ENCODE data around the gene ENO1. TPM values are rescaled to one million over a fixed set of nuclear protein-coding genes. Genes with fewer than 3 reads are reported as not detected.

Gene ENO1
- total and polyA plus RNA-seq, 2 experiments from 2014 or later, result 910 to 1,831 TPM

DNA sequence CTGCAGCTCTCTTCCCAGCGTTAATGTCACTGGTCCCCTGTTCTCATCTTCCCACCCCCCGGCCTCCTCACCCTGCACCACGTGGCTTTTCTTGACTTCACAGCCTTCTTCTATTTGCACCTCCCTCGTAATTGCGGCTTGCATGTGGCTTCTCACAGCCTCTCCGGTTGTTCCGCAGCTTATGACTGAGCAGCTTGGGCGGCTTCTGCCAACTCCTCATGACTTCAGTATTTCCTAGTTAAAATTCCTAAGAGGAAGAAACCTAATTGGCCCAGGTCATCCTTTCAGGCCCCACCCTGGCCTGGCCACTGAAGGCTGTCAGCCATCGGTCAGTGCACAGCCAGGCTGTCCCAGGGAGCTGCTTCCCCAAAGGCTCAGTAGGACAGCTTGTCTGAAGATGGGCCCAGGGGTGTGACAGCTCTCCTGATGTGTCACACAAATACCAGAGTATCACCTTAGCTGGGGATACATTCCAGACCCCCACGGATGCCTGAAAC lies 52.5 kb downstream of the ENO1 start:
- H3K9me2 ChIP-seq (ENCODE audit: insufficient read depth), result no peaks in the 10 kb centered on the region
- peaks cover 20% of the 10 kb centered on the region for H3K4me1 ChIP-seq (ENCODE audit: insufficient read depth)
- H3K4me3 ChIP-seq, result no peak overlapping the region
- no peaks in the 10 kb centered on the region for H4K20me1 ChIP-seq (replicated peaks; ENCODE audit: insufficient read depth)
- H3K27ac ChIP-seq (ENCODE audit: low read depth), result no peak overlapping the region
- H3F3A ChIP-seq (replicated peaks; ENCODE audit: low read depth), result no peaks in the 10 kb centered on the region
- peaks cover 26% of the 10 kb centered on the region for H3K4me1 Mint-ChIP-seq
- H3K27me3 Mint-ChIP-seq (ENCODE audit: insufficient read depth, low read depth, poor library complexity), result peaks cover 15% of the 10 kb centered on the region
- peak overlapping the region; percentile 91 for H2AFZ ChIP-seq
- no peaks in the 10 kb centered on the region for H3K27me3 ChIP-seq (ENCODE audit: insufficient read depth)
- H3K36me3 Mint-ChIP-seq (ENCODE audit: low read depth), result no peaks in the 10 kb centered on the region
- ATAC-seq (peak; percentile 52), DNase-seq (ENCODE audit: low spot score) (no peak)
- TF ChIP-seq, protein P1, sequence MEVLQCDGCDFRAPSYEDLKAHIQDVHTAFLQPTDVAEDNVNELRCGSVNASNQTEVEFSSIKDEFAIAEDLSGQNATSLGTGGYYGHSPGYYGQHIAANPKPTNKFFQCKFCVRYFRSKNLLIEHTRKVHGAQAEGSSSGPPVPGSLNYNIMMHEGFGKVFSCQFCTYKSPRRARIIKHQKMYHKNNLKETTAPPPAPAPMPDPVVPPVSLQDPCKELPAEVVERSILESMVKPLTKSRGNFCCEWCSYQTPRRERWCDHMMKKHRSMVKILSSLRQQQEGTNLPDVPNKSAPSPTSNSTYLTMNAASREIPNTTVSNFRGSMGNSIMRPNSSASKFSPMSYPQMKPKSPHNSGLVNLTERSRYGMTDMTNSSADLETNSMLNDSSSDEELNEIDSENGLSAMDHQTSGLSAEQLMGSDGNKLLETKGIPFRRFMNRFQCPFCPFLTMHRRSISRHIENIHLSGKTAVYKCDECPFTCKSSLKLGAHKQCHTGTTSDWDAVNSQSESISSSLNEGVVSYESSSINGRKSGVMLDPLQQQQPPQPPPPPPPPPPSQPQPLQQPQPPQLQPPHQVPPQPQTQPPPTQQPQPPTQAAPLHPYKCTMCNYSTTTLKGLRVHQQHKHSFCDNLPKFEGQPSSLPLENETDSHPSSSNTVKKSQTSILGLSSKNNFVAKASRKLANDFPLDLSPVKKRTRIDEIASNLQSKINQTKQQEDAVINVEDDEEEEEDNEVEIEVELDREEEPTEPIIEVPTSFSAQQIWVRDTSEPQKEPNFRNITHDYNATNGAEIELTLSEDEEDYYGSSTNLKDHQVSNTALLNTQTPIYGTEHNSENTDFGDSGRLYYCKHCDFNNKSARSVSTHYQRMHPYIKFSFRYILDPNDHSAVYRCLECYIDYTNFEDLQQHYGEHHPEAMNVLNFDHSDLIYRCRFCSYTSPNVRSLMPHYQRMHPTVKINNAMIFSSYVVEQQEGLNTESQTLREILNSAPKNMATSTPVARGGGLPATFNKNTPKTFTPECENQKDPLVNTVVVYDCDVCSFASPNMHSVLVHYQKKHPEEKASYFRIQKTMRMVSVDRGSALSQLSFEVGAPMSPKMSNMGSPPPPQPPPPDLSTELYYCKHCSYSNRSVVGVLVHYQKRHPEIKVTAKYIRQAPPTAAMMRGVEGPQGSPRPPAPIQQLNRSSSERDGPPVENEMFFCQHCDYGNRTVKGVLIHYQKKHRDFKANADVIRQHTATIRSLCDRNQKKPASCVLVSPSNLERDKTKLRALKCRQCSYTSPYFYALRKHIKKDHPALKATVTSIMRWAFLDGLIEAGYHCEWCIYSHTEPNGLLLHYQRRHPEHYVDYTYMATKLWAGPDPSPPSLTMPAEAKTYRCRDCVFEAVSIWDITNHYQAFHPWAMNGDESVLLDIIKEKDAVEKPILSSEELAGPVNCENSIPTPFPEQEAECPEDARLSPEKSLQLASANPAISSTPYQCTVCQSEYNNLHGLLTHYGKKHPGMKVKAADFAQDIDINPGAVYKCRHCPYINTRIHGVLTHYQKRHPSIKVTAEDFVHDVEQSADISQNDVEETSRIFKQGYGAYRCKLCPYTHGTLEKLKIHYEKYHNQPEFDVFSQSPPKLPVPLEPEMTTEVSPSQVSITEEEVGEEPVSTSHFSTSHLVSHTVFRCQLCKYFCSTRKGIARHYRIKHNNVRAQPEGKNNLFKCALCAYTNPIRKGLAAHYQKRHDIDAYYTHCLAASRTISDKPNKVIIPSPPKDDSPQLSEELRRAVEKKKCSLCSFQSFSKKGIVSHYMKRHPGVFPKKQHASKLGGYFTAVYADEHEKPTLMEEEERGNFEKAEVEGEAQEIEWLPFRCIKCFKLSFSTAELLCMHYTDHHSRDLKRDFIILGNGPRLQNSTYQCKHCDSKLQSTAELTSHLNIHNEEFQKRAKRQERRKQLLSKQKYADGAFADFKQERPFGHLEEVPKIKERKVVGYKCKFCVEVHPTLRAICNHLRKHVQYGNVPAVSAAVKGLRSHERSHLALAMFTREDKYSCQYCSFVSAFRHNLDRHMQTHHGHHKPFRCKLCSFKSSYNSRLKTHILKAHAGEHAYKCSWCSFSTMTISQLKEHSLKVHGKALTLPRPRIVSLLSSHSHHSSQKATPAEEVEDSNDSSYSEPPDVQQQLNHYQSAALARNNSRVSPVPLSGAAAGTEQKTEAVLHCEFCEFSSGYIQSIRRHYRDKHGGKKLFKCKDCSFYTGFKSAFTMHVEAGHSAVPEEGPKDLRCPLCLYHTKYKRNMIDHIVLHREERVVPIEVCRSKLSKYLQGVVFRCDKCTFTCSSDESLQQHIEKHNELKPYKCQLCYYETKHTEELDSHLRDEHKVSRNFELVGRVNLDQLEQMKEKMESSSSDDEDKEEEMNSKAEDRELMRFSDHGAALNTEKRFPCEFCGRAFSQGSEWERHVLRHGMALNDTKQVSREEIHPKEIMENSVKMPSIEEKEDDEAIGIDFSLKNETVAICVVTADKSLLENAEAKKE (CRISPR knock-in tag; IDR thresholded peaks at IDR 0.05), result no peak
- no peak for TF ChIP-seq EZH2phosphoT487 (IDR thresholded peaks at IDR 0.05; ENCODE audit: unreplicated experiment)
- no peak for TF ChIP-seq EZH2 (IDR thresholded peaks at IDR 0.05; ENCODE audit: low read depth, unreplicated experiment)
- TF ChIP-seq, protein P2, sequence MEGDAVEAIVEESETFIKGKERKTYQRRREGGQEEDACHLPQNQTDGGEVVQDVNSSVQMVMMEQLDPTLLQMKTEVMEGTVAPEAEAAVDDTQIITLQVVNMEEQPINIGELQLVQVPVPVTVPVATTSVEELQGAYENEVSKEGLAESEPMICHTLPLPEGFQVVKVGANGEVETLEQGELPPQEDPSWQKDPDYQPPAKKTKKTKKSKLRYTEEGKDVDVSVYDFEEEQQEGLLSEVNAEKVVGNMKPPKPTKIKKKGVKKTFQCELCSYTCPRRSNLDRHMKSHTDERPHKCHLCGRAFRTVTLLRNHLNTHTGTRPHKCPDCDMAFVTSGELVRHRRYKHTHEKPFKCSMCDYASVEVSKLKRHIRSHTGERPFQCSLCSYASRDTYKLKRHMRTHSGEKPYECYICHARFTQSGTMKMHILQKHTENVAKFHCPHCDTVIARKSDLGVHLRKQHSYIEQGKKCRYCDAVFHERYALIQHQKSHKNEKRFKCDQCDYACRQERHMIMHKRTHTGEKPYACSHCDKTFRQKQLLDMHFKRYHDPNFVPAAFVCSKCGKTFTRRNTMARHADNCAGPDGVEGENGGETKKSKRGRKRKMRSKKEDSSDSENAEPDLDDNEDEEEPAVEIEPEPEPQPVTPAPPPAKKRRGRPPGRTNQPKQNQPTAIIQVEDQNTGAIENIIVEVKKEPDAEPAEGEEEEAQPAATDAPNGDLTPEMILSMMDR (conservative IDR thresholded peaks at IDR 0.05; ENCODE audit: low read depth in 2 of 2), result no peak
- TF ChIP-seq, protein P3, sequence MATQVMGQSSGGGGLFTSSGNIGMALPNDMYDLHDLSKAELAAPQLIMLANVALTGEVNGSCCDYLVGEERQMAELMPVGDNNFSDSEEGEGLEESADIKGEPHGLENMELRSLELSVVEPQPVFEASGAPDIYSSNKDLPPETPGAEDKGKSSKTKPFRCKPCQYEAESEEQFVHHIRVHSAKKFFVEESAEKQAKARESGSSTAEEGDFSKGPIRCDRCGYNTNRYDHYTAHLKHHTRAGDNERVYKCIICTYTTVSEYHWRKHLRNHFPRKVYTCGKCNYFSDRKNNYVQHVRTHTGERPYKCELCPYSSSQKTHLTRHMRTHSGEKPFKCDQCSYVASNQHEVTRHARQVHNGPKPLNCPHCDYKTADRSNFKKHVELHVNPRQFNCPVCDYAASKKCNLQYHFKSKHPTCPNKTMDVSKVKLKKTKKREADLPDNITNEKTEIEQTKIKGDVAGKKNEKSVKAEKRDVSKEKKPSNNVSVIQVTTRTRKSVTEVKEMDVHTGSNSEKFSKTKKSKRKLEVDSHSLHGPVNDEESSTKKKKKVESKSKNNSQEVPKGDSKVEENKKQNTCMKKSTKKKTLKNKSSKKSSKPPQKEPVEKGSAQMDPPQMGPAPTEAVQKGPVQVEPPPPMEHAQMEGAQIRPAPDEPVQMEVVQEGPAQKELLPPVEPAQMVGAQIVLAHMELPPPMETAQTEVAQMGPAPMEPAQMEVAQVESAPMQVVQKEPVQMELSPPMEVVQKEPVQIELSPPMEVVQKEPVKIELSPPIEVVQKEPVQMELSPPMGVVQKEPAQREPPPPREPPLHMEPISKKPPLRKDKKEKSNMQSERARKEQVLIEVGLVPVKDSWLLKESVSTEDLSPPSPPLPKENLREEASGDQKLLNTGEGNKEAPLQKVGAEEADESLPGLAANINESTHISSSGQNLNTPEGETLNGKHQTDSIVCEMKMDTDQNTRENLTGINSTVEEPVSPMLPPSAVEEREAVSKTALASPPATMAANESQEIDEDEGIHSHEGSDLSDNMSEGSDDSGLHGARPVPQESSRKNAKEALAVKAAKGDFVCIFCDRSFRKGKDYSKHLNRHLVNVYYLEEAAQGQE (IDR thresholded peaks at IDR 0.05; ENCODE audit: unreplicated experiment), result no peak
- TF ChIP-seq, protein P4, sequence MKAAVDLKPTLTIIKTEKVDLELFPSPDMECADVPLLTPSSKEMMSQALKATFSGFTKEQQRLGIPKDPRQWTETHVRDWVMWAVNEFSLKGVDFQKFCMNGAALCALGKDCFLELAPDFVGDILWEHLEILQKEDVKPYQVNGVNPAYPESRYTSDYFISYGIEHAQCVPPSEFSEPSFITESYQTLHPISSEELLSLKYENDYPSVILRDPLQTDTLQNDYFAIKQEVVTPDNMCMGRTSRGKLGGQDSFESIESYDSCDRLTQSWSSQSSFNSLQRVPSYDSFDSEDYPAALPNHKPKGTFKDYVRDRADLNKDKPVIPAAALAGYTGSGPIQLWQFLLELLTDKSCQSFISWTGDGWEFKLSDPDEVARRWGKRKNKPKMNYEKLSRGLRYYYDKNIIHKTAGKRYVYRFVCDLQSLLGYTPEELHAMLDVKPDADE (IDR thresholded peaks at IDR 0.05), result no peak
- TF ChIP-seq CREB1 (CRISPR knock-in tag; IDR thresholded peaks at IDR 0.05; ENCODE audit: low read depth), result no peak
- no peak for TF ChIP-seq ZNF114 (CRISPR knock-in tag; IDR thresholded peaks at IDR 0.05)
- no peak for TF ChIP-seq POLR2AphosphoS5 (IDR thresholded peaks at IDR 0.05; ENCODE audit: low read depth)
- no peak for TF ChIP-seq NANOG (IDR thresholded peaks at IDR 0.05; ENCODE audit: borderline replicate concordance)
- H3K36me3 ChIP-seq (ENCODE audit: insufficient read depth), result no peaks in the 10 kb centered on the region
- H3K4me3 Mint-ChIP-seq, result no peak overlapping the region
- no peaks in the 10 kb centered on the region for H3K79me2 ChIP-seq (replicated peaks; ENCODE audit: insufficient read depth)
- H3K9me3 Mint-ChIP-seq, result no peaks in the 10 kb centered on the region
- no peak overlapping the region for H3K4me2 ChIP-seq
- H3K27ac Mint-ChIP-seq, result no peak overlapping the region
